GM12878 (cell line): ENCODE measurements around the gene PLPPR1. TPM values are rescaled to one million over a fixed set of nuclear protein-coding genes. Genes with fewer than 3 reads are reported as not detected.

Experiments used
- ATAC-seq: fragments of 200-7000 bp; cut with Tn5 transposase; 3 replicates; pipeline ENCODE4 v1.9.1; 2020; ENCODE audit warnings: mild to moderate bottlenecking, moderate library complexity
- BruUV-seq: library from RNA; stranded (reverse); fragments of 400-500 nt; replicated peaks from 2 replicates; lab custom pipeline; 2021; lab: Mats Ljungman, UMichigan
- CTCF ChIA-PET: fragments of 300-600 bp; sonication (Branson Sonifier 250); formaldehyde crosslinking; extraction: SDS; loops from one replicate; lab custom pipeline; 2021; ENCODE audit warnings: inconsistent platforms; lab: Yijun Ruan, JAX
- POLR2A ChIA-PET: fragments of 350-600 bp; formaldehyde crosslinking; extraction: SDS; loops from one replicate; lab custom pipeline; 2021; ENCODE audit warnings: inconsistent platforms; lab: Charles Lee
- RAD21 ChIA-PET: fragments of 300-600 bp; sonication (Branson Sonifier 250); formaldehyde crosslinking; loops from one replicate; lab custom pipeline; 2023; ENCODE audit warnings: antibody characterized with exemption; ENCODE audit not compliant: unreplicated experiment; lab: Charles Lee
- SMC1A ChIA-PET: fragments of 300-600 bp; sonication (Branson Sonifier 250); formaldehyde crosslinking; loops from one replicate; lab custom pipeline; 2023; ENCODE audit not compliant: unreplicated experiment, uncharacterized antibody; lab: Charles Lee
- DNase-seq: peaks from one replicate; pipeline ENCODE4 v3.0.0-alpha.2; 2011; ENCODE audit warnings: low read depth, low spot score
- FAIRE-seq: peaks from 3 replicates; lab custom pipeline; 2011; peaks lifted over from hg19 to GRCh38; lab: Jason Lieb, UNC
- H2AFZ ChIP-seq: 2 replicates; pipeline ENCODE4 v1.6.0; 2011; ENCODE audit warnings: low read depth, low read length, control low read depth; ENCODE audit not compliant: control insufficient read depth
- H3K27ac ChIP-seq: 2 replicates; pipeline ENCODE4 v1.5.1; 2011; ENCODE audit warnings: control low read depth; ENCODE audit not compliant: control insufficient read depth, insufficient read depth
- H3K27me3 ChIP-seq, 2 experiments: replicated peaks in 1 of 2; 2 replicates each; pipeline versions ENCODE4 v1.6.0 to v1.6.1; 2011; ENCODE audit warnings: low read length in 1 of 2; ENCODE audit not compliant: control insufficient read depth in 2 of 2, insufficient read depth in 2 of 2
- H3K36me3 ChIP-seq, 2 experiments: 2 replicates each; pipeline ENCODE4 v1.5.1; 2011; ENCODE audit warnings: low read length in 1 of 2; ENCODE audit not compliant: control insufficient read depth in 2 of 2, insufficient read depth in 2 of 2
- H3K4me1 ChIP-seq: 2 replicates; pipeline ENCODE4 v1.6.1; 2011; ENCODE audit warnings: mild to moderate bottlenecking, low read length, moderate library complexity, mixed read lengths; ENCODE audit not compliant: control insufficient read depth, insufficient read depth
- H3K4me2 ChIP-seq: 2 replicates; pipeline ENCODE4 v1.6.0; 2011; ENCODE audit warnings: control low read depth; ENCODE audit not compliant: control insufficient read depth, insufficient read depth
- H3K4me3 ChIP-seq: fragments of 200-600 bp; sonication (generic); 2 replicates; pipeline ENCODE4 v1.5.1; 2016
- H3K79me2 ChIP-seq: 2 replicates; pipeline ENCODE4 v1.6.0; 2011; ENCODE audit warnings: low read length; ENCODE audit not compliant: control insufficient read depth, insufficient read depth
- H3K9ac ChIP-seq: 2 replicates; pipeline ENCODE4 v1.8.0; 2011; ENCODE audit warnings: low read length, control low read depth, mixed read lengths; ENCODE audit not compliant: control insufficient read depth, insufficient read depth
- H3K9me3 ChIP-seq: replicated peaks from 3 replicates; pipeline ENCODE4 v1.5.1; 2011; ENCODE audit warnings: mild to moderate bottlenecking, low read length; ENCODE audit not compliant: control insufficient read depth, insufficient read depth
- H4K20me1 ChIP-seq: 2 replicates; pipeline ENCODE4 v1.6.0; 2011; ENCODE audit not compliant: control insufficient read depth, insufficient read depth
- BMI1 ChIP-seq: fragments of 450-650 bp; IDR thresholded peaks from 2 replicates; pipeline ENCODE4 v1.6.1; 2016; ENCODE audit warnings: mild to moderate bottlenecking, moderate library complexity, borderline replicate concordance
- CEBPB ChIP-seq, 2 experiments: fragments of 150-350 bp in 1 of 2; IDR thresholded peaks; 2 replicates each; pipeline ENCODE4 v1.6.1; 2012 to 2014; ENCODE audit warnings: low read depth in 2 of 2, low read length in 2 of 2, borderline replicate concordance in 1 of 2, inconsistent platforms in 1 of 2
- E2F4 ChIP-seq: IDR thresholded peaks from 2 replicates; pipeline ENCODE4 v1.6.1; 2012; ENCODE audit warnings: low read depth, low read length, improper control_type of control experiment
- FOXK2 ChIP-seq: fragments of 450-650 bp; IDR thresholded peaks from 2 replicates; pipeline ENCODE4 v1.6.1; 2017; ENCODE audit warnings: mild to moderate bottlenecking, moderate library complexity
- HCFC1 ChIP-seq: fragments of 150-350 bp; IDR thresholded peaks from 2 replicates; pipeline ENCODE4 v1.6.1; 2014; ENCODE audit warnings: low read length
- HSF1 ChIP-seq: fragments of 150-350 bp; IDR thresholded peaks from 2 replicates; pipeline ENCODE4 v1.6.1; 2014; ENCODE audit warnings: mild to moderate bottlenecking, low read depth, low read length
- POU2F2 ChIP-seq: IDR thresholded peaks from 3 replicates; pipeline ENCODE4 v1.6.1; 2011; ENCODE audit warnings: low read depth, mild to moderate bottlenecking, low read length, borderline replicate concordance
- REST ChIP-seq: IDR thresholded peaks from 2 replicates; pipeline ENCODE4 v1.6.1; 2012; ENCODE audit warnings: mild to moderate bottlenecking, low read depth, low read length
- SMARCA5 ChIP-seq: fragments of 450-650 bp; IDR thresholded peaks from 2 replicates; pipeline ENCODE4 v1.6.1; 2017; ENCODE audit warnings: mild to moderate bottlenecking
- SMC3 ChIP-seq: IDR thresholded peaks from 2 replicates; pipeline ENCODE4 v1.6.1; 2011; ENCODE audit warnings: low read length, improper control_type of control experiment, borderline replicate concordance
- STAT1 ChIP-seq: fragments of 450-650 bp; conservative IDR thresholded peaks from 2 replicates; pipeline ENCODE4 v1.6.1; 2014; ENCODE audit warnings: antibody characterized with exemption, mild to moderate bottlenecking
- ZBTB11 ChIP-seq: fragments of 450-650 bp; formaldehyde crosslinking; IDR thresholded peaks from 2 replicates; pipeline ENCODE4 v1.5.0; 2022; ENCODE audit warnings: mild to moderate bottlenecking, missing genetic modification characterization
- WGBS: methylation state at CpG from one replicate; pipeline ENCODE4 v1.1.6; 2016; ENCODE audit warnings: low lambda C conversion rate; ENCODE audit not compliant: insufficient replicate concordance, insufficient coverage; ENCODE audit errors: missing lambda C conversion rate; 5-methylcytosine and 5-hydroxymethylcytosine counted together
- in situ Hi-C: fragments of 300-500 bp; cut with MboI; formaldehyde crosslinking; loops from 9 replicates; pipeline ENCODE4 v1.14.3; 2018; ENCODE audit warnings: mixed read lengths
- intact Hi-C: fragments of 100-400 bp; cut with micrococcal nuclease; formaldehyde crosslinking; loops from one replicate; pipeline ENCODE4 v1.14.2; 2022; ENCODE audit not compliant: unreplicated experiment
- polyA plus RNA-seq, 11 experiments: library from polyadenylated mRNA; depleted of rRNA in 4 of 11; unstranded in 6 of 11; stranded (reverse) in 5 of 11; fragments of >200 nt; fragmentation: Nextera tagmentation in 4 of 11; fragmentation: Illumina TruSeq in 1 of 11; extraction: Ambion mirVana in 4 of 11; extraction: Trizol in 1 of 11; gene quantifications; 1 replicate in 1 of 11; 2 replicates in 10 of 11; pipeline versions ENCODE4 v1.2.1 to v1.2.3, GENCODE V29; 2011 to 2016; ENCODE audit warnings: inconsistent platforms in 2 of 11, missing spikeins in 2 of 11, low read depth in 1 of 11
- total RNA-seq, 4 experiments: library from RNA; depleted of rRNA in 3 of 4; stranded (reverse); fragments of >200 nt in 3 of 4; fragmentation: Illumina TruSeq in 1 of 4; extraction: Trizol in 1 of 4; gene quantifications; 2 replicates each; pipeline versions ENCODE4 v1.2.1 to v1.2.3, GENCODE V29; 2013 to 2021
- TF ChIP-seq, protein P1 (sequence below): fragments of 450-650 bp; IDR thresholded peaks from 2 replicates; pipeline ENCODE4 v1.6.1; 2014; ENCODE audit warnings: mild to moderate bottlenecking

PLPPR1 gene
- total and polyA plus RNA-seq, 10 of the 15 experiments (the other 5 are each of a cell fraction or from before 2014, with no cell fraction given), result 0.69 TPM; not detected in 9

DNA sequence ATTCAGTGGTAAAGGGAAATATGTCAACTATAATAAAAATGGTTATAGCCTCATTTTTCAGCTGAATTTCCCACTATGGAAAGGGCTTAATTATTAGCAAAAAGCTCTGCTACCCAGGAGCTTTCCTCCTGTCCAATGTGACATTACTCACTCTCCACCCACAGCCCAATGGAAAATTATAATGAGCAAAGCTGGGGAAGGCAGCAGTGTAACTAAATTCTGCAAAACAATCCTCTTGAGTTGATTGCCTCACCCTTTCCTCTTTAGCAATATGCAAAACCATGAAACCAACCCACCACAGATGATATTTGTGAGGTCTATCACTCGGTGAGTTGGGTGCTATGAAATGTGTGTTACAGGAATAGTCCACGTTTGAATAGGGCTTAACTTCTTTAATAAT lies 14.0 kb upstream of the PLPPR1 start (continued):
- TF ChIP-seq HCFC1 (no peak), SMARCA5 (no peak), BMI1 (no peak)

DNA sequence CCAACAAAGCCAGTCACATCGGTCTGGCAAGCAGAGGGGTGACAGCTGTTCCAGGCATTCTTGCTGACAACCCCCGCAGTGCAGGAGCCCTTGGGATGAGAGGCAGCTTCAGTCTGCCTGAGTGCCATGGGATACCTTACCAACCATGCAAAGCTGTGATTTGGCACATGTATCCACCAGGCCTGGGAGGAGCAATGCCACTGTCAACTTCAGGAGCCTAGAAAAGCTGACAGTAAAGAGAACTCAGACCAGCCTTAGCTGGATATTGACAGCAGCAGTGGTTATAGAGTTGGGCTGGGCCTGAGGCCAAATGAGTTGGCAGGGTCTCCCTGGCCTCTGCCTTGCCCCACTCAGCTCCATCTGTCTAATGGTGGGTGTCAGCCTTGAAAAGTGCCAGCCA lies 10.1 kb upstream of the PLPPR1 start:
- Histone ChIP-seq H3K4me2 (no peak overlapping the region), H3K79me2 (no peaks in the 10 kb centered on the region), H4K20me1 (no peaks in the 10 kb centered on the region), H3K27ac (no peak overlapping the region), H3K4me1 (no peaks in the 10 kb centered on the region), H3K36me3 (no peaks in the 10 kb centered on the region), H2AFZ (no peak overlapping the region), H3K27me3 (peaks cover 0 to 1% of the 10 kb centered on the region in 2 experiments; a peak in 1 of 4 replicates), H3K9ac (no peak overlapping the region), H3K4me3 (no peak overlapping the region), H3K9me3 (no peaks in the 10 kb centered on the region)
- WGBS, result 28% methylated on average over 2 of the region's 2 CpGs
- in situ Hi-C loops (no loop called here), intact Hi-C loops (no loop called here)
- FAIRE-seq (no peak), ATAC-seq (no peak), DNase-seq (no peak)
- no TSS peak for BruUV-seq
- SMC1A ChIA-PET, result no interaction called here
- POLR2A ChIA-PET, result no interaction called here
- CTCF ChIA-PET, result no interaction called here
- RAD21 ChIA-PET, result no interaction called here
- TF ChIP-seq E2F4, result no peak
- TF ChIP-seq POU2F2, result no peak
- TF ChIP-seq CEBPB (IDR thresholded peaks at IDR 0.05; ENCODE audit: borderline replicate concordance in 1 of 2, low read depth in 2 of 2, low read length in 2 of 2), result no peak
- TF ChIP-seq HSF1, result no peak
- TF ChIP-seq, protein P1, sequence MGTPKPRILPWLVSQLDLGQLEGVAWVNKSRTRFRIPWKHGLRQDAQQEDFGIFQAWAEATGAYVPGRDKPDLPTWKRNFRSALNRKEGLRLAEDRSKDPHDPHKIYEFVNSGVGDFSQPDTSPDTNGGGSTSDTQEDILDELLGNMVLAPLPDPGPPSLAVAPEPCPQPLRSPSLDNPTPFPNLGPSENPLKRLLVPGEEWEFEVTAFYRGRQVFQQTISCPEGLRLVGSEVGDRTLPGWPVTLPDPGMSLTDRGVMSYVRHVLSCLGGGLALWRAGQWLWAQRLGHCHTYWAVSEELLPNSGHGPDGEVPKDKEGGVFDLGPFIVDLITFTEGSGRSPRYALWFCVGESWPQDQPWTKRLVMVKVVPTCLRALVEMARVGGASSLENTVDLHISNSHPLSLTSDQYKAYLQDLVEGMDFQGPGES, result no peak
- TF ChIP-seq STAT1, result no peak
- no peak for TF ChIP-seq FOXK2
- no peak for TF ChIP-seq ZBTB11
- TF ChIP-seq SMC3, result no peak
- TF ChIP-seq REST, result no peak
